HG02981 (cell line): ENCODE data around the gene NEFH.
"Not testable (repeated sequence)": the region's sequence is repeated elsewhere in the genome, so short reads cannot be mapped to it uniquely, and the experiment has no call there.

Experiments
- ATAC-seq: cut with Tn5 transposase; IDR thresholded peaks from one replicate; pipeline ENCODE4 v1.9.1; 2021; ENCODE audit warnings: mild to moderate bottlenecking, moderate library complexity; ENCODE audit not compliant: unreplicated experiment

Gene NEFH, protein sequence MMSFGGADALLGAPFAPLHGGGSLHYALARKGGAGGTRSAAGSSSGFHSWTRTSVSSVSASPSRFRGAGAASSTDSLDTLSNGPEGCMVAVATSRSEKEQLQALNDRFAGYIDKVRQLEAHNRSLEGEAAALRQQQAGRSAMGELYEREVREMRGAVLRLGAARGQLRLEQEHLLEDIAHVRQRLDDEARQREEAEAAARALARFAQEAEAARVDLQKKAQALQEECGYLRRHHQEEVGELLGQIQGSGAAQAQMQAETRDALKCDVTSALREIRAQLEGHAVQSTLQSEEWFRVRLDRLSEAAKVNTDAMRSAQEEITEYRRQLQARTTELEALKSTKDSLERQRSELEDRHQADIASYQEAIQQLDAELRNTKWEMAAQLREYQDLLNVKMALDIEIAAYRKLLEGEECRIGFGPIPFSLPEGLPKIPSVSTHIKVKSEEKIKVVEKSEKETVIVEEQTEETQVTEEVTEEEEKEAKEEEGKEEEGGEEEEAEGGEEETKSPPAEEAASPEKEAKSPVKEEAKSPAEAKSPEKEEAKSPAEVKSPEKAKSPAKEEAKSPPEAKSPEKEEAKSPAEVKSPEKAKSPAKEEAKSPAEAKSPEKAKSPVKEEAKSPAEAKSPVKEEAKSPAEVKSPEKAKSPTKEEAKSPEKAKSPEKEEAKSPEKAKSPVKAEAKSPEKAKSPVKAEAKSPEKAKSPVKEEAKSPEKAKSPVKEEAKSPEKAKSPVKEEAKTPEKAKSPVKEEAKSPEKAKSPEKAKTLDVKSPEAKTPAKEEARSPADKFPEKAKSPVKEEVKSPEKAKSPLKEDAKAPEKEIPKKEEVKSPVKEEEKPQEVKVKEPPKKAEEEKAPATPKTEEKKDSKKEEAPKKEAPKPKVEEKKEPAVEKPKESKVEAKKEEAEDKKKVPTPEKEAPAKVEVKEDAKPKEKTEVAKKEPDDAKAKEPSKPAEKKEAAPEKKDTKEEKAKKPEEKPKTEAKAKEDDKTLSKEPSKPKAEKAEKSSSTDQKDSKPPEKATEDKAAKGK

DNA sequence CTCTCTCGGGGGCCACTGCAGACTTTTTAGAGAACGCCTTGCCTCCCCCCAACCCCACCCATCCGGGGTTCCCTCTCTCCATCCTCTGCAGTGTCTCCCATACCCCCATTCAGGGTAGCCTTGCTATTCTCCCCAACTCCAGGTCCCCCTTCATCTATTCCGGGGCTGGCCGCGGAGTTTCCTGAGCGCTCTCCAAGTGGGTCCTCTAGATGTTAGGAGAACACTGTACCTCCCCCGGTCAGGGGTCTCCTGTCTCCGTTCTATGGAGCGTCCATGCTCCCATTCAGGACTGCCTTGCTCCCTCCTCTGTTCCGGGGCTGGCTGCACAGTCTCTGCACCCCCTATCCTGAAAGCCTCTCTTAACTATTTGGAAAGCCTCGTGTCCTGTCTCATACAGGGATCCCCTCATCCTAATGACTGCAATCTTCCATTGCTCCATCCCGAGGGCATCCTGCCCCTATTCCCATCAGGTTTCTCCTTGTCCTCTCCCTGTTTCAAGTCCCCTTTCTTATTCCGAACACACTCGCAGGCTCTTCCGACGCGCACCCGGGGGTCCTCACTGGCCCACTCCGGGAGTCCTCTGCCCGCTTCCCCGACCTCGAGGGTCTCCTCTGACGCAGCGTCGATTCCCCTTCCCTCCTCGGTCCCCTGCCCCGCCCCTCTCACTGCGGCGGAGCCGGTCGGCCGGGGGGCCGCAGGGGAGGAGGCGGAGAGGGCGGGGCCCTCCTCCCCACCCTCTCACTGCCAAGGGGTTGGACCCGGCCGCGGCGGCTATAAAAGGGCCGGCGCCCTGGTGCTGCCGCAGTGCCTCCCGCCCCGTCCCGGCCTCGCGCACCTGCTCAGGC, at the start of gene NEFH:
TSS of gene NEFH (plus strand) at position 802 of the 845 bp plus-strand sequence. CDS start 45 bp downstream, outside the sequence.
- no peak for ATAC-seq

DNA sequence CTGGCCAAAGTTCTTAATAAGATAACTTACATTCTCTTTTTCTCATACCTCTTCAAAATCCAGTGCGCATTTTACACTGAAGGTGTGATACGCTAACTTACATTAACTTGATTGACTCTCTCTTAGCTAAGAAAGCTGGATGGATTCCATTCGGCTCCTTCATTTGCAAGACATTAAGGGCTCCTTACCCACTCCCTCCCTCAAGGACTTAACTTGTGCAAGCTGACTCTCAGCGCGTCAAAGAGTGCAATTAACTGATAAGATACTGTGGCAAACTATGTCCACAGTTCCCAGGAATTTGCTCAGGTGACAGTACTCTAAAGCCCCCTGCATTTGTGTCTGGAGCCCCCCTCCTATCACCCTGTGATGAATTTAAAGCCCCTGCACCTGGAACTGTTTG, 48.0 kb upstream of the NEFH start:
- ATAC-seq = no peak

DNA sequence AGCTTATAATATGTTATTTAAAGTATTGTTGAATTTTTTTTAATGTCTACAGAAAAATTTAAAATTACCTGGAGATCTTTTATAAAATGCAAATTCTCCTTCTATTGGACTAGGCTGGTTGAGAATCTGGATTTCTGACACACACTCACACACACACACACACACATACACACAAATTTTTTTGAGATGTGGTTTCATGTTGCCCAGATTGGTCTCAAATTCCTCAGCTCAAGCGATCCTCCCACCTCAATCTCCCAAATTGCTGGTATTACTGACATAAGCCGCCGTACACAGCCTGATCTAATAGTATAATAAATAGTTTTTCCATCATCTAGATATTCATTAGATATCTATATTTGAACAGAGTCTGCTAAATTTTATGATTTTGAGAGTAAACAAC, 46.2 kb upstream of the NEFH start:
- no peak for ATAC-seq

DNA sequence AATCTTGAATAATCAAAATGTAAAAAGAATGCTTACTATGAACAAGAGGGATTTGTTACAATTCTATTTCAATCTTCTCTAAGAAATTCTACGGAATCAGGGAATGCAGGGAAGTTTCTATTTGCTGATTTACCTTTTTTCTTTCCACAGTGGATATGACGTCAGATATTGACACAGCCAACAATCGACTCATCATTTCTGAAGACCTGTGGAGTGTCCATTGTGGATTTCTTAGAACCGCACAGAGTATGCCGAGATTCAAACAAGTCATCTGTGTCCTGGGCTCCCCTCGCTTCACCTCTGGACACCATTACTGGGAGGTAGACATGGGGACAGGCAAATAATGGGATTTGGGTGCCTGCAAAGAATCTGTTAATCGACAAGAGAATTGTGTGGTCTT, 45.7 kb upstream of the NEFH start:
- ATAC-seq = no peak

DNA sequence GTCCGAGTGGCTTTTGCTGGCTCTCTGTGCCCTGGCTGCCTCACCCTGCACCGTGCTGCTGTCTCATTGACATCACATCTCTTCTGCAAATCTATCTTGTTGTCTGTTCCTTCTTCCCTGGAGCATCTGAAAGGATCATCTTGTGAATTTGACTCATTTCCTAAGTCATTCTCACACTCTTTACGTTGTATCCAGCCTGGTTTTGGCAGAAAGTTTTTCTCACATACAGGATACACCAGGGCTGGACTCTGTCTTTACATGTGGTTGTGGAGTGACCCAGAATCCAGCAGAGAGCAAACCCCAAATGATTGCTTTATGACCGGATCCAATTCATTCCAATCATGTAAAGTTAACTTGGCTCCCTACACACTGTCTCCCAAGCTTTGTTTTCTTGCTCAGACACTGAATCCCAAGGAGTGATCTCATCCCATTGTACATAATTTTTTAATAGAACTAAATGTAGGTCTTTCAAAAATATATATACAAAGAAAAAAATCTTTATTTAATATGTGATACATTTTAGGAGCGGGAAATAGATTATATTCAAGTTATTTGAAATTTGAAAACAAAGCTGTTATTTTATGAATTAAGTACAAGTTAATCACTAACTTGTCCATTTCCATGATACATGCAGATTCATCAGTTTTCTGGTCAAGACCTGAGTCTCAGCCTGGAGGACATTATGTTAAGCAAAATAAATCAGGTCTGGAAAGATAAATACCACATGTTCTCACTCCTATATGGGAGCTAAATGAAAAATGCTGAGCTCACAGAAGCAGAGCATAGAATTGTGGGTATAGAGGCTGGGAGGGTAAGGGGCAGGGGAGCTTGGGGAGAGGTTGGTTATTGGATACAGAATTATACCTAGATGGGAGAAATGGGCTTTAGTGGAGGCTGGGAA, 44.5 kb upstream of the NEFH start:
- no peak for ATAC-seq

- ATAC-seq = not testable (repeated sequence)
These were observed 41.7 kb upstream of the NEFH start, which contains the start of gene RFPL1 for GRCh38 chr22:29438283-29438682. RFPL1 (plus strand) TSS chr22:29438583.

GRCh38 chr22:29442976-29443375, 37.0 kb upstream of the NEFH start:
- no peak for ATAC-seq

DNA sequence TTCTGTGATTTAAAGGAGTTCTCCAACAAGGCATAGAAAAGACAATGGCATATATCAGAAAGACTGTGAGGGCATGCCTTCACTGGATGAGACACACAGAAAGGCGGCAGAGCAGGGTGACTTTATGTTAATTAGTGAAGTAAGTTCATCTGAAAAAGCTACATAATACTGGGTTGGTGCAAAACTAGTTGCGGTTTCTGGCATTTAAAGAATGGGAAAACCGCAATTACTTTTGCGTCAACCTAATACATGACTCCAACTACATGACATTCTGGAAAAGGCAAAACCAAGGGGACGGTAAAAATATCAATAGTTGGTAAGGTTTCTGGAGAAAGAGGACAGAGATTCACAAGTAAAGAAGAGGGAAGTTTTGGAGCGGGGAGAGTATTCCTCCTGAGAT, 36.6 kb upstream of the NEFH start:
- no peak for ATAC-seq

DNA sequence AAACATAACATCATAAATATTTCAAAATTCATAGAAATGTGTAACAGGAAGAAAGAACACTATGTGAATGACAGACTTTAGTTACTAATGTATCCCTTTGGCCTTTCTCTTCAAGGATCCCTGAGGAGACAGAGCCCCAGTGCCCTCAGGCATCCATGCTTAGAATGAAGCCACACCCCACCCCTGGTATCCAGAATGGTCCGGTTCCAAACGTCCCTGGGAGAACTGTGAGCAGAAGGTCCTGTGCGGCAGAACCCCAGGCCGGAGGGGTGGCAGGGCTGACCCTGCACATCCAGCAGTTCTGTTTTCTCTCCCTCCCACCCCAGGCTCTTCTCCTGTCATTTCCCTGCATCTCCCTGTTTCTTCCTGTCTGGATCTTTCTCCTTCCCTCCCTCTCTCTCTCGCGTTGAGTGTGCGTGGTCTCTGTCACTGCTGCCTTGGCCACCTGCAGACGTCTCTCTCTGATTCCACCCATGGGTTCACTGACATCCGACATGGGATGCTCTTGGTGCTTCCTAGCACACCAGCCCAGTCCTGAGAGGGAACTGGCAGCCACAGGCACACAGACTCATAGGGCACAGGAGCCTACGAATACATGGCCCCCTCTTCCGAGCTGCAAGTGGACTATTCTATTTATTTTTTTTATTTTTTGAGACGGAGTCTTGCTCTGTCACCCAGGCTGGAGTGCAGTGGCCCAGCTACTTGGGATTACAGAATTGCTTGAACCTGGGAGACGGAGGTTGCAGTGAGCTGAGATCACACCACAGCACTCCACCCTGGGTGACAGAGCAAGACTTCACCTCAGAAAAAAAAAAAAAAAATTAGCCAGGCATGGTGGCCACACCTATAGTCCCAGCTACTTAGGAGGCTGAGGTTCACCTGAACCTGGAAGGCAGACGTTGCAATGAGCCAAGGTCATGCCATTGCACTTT, 35.9 kb upstream of the NEFH start:
- no peak for ATAC-seq

- ATAC-seq = no peak
These were observed 34.5 kb upstream of the NEFH start for GRCh38 chr22:29445508-29445907.

GRCh38 chr22:29447906-29448305, 32.1 kb upstream of the NEFH start:
- no peak for ATAC-seq

GRCh38 chr22:29449296-29449875, 30.6 kb upstream of the NEFH start:
- ATAC-seq = no peak

- no peak for ATAC-seq
These were observed 29.8 kb upstream of the NEFH start for GRCh38 chr22:29450222-29450621.

DNA sequence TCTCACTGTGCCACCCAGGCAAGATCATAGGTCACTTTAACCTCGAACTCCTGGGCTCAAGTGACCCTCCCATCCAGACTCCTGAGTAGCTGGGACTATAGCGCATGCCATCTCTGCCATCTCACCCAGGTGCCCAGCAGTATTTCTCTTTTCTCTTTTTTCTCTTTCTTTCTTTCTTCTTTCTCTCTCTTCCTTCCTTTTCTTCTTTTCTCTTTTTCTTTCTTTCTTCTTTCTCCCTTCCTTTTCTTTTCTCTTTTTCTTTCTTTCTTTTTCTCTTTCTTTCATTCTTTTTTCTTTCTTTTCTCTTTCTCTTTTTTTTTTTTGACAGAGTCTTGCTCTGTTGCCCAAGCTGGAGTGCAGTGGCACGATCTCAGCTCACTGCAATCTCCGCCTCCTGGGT, 28.2 kb upstream of the NEFH start:
- no peak for ATAC-seq

GRCh38 chr22:29454276-29454675, 25.7 kb upstream of the NEFH start:
- no peak for ATAC-seq

- ATAC-seq = no peak
These were observed 23.8 kb upstream of the NEFH start for GRCh38 chr22:29456211-29456671.

DNA sequence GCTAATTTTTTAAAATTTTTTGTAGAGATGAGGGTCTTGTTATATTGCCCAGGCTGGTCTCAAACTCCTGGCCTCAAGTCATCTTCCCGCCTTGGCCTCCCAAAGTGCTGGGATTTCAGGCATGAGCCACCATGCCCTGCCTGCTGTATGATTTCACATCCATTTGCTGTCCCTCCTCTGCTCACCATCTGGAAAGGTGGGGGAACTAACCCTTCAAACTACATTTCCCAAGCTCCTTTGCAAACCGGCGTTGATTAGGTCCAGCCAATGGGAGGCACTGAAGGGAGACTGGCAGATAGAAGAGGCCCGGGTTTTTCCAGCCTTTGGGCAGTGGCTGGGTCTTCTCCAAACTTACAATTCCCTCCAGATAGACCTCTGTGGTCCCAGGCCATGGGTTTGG, 22.3 kb upstream of the NEFH start:
- ATAC-seq = no peak

DNA sequence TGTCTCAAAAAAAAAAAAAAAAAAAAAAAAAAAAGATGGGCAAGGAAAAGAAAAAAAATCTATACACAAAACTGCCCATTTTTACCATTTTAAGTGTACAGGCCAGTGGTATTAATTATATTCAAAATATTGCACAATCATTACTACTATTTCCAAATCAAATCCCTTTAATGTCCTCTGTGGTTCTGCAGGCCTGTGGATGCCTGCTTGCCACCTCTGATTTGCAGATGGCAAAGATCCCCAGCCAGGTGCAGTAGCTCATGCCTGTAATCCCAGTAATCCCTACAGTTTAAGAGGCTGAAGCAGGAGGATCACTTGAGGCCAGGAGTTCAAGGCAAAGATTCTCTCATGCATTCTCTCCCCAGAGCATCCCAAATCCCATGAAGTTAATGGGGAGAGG, 21.5 kb upstream of the NEFH start:
- ATAC-seq = no peak
